ENCODE measurements around the gene WDR37. TPM values are rescaled to one million over a fixed set of nuclear protein-coding genes. Genes with fewer than 3 reads are reported as not detected.
A peak's percentile ranks its signal among the peaks of the same experiment; 100 is the strongest.
"Not testable (repeated sequence)": the region's sequence is repeated elsewhere in the genome, so short reads cannot be mapped to it uniquely, and the experiment has no call there.

Gene WDR37
- total RNA-seq, 2 experiments from 2014 or later, result 22.0 to 26.4 TPM

DNA sequence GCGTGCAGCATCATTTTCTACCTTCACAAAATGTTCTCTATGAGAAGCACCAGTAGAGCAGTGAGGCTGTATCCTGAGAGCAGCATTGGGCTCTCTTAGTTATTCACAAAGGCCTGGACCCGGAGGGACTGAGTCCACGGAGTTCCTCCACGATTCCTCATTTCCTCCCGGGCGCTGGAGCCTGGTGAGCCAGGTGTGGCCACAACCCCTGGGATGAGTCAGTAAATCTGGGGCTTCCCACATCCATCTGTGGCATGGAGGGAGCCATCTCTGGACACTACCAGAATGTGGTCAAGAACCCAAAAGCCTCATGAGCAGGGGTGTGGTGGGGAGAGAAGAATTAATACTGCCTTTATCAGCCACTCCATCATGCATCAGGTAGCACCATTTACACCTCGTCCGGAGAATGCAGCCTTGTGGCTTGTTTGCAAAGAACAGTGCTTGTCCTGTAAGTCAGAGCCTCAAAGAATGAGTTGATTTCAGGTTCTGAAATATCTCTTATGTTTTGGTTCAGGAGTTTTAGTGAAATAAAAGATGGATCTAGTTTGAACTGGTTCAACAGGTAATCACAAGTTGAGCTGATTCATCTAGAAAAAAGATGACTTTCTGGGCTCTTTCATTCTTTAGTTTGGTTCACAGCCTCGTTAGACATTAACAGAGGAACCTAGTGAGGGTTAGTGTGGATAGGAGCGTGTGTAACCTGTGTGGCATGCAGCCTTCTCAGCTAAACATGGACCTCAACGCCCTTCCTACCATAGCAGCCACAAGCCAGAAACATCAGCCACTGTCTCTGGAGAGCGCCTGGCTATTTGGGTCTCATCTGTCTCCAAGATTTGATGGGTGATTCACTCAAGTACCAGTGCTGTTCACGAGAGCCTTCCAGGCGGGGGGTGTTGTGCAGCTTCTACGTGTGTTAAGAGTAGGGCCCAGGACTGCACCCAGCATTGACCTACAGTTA is 95.2 kb downstream of the WDR37 start:
- DNase-seq (peak; percentile 37), ATAC-seq (no peak)
- Mint-ChIP-seq H3K4me3 (no peak overlapping the region), H3K36me3 (peaks cover 2% of the 10 kb centered on the region), H3K4me1 (peaks cover 5% of the 10 kb centered on the region), H3K9me3 (ENCODE audit: low read depth) (peaks cover 7% of the 10 kb centered on the region), H3K27ac (no peak overlapping the region), H3K27me3 (peaks cover 2% of the 10 kb centered on the region)
- CTCF ChIA-PET, result interaction anchor here (0.5 to 0.6 kb wide), 2 partner anchors 23 to 269 kb away, joined by 3 read pairs; no protein-coding TSS in a partner anchor

- DNase-seq, result peak; percentile 33
- Mint-ChIP-seq H3K9me3 (ENCODE audit: low read depth) (no peaks in the 10 kb centered on the region), H3K4me3 (no peak overlapping the region), H3K27ac (no peak overlapping the region), H3K36me3 (no peaks in the 10 kb centered on the region), H3K4me1 (peaks cover 5% of the 10 kb centered on the region), H3K27me3 (peaks cover 2% of the 10 kb centered on the region)
- no peak for ATAC-seq
- CTCF ChIA-PET, result interaction anchor here (0.6 kb wide), 1 partner anchor 268 kb away, joined by 3 read pairs; no protein-coding TSS in a partner anchor
Measured at GRCh38 chr10:1152386-1153250, 96.4 kb downstream of the WDR37 start.

DNA sequence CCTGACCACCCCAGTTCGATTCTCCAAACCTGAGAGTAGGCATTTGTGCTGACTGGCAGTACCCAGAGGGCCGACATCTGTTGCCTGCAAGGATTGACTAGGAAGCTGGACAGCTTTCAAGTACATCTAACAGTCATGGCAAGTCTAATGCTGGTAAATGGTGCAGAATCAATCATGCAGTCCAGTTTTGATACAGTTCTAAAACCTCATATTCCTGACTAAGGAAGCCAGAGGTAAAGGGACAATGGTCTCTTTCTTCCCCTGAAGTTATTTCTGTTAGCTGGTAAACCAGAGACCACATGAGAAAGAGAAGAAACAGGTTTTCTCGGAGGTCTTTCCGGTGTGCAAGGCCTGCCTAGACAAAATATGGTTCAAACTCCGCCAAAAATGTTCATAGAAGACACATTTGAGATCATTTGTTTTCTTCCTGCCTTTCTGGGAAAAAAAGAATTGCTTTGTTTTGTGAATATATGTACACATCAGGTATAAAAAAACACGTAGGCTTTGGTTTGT is 97.1 kb downstream of the WDR37 start:
- Mint-ChIP-seq H3K9me3 (ENCODE audit: low read depth) (no peaks in the 10 kb centered on the region), H3K27ac (no peak overlapping the region), H3K4me3 (no peak overlapping the region), H3K36me3 (no peaks in the 10 kb centered on the region), H3K27me3 (peaks cover 2% of the 10 kb centered on the region), H3K4me1 (peaks cover 5% of the 10 kb centered on the region)
- no peak for DNase-seq
- CTCF ChIA-PET, result no interaction called here
- ATAC-seq, result no peak

DNA sequence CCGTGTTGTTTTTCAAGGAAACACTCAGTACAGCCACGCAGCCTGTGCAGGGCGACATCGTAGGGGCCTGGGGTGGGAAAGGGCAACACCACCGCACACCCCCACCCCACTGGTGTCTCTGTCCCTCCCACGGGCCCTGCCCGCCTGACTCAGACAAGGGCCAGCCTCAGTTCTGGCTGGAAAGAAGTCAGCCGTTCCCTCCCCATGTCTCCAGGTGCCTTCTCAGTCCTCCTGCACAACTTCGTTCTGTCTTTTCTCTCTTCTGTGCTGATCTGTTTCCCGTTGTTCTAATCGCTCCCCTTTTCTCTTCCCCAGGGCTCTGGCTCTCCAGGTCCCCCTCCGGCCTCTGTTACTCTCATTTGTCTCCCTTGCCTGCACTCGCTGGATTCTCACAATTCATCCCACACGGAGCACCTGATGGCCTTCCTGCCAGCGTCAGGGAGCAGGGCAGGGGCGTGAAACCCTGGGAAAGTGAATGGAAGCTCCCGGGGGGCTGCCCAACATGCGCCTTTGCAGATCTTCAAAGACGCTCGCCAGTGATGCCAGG is 97.7 kb downstream of the WDR37 start:
- Mint-ChIP-seq H3K27ac (no peak overlapping the region), H3K4me1 (peaks cover 5% of the 10 kb centered on the region), H3K4me3 (no peak overlapping the region), H3K36me3 (no peaks in the 10 kb centered on the region), H3K27me3 (peaks cover 2% of the 10 kb centered on the region), H3K9me3 (ENCODE audit: low read depth) (no peaks in the 10 kb centered on the region)
- CTCF ChIA-PET, result no interaction called here
- DNase-seq, result peak; percentile 30
- no peak for ATAC-seq

GRCh38 chr10:1154531-1155295 is 98.5 kb downstream of the WDR37 start:
- ATAC-seq (no peak), DNase-seq (peak; percentile 23)
- Mint-ChIP-seq H3K4me1 (peaks cover 2% of the 10 kb centered on the region), H3K27ac (no peak overlapping the region), H3K27me3 (peaks cover 2% of the 10 kb centered on the region), H3K4me3 (no peak overlapping the region), H3K36me3 (no peaks in the 10 kb centered on the region), H3K9me3 (ENCODE audit: low read depth) (no peaks in the 10 kb centered on the region)
- CTCF ChIA-PET, result no interaction called here

- Mint-ChIP-seq H3K27ac (no peak overlapping the region), H3K27me3 (peaks cover 2% of the 10 kb centered on the region), H3K4me1 (no peaks in the 10 kb centered on the region), H3K4me3 (no peak overlapping the region), H3K36me3 (no peaks in the 10 kb centered on the region), H3K9me3 (ENCODE audit: low read depth) (no peaks in the 10 kb centered on the region)
- CTCF ChIA-PET, result no interaction called here
- DNase-seq (peak; percentile 14), ATAC-seq (no peak)
Measured at GRCh38 chr10:1155791-1156615, 99.8 kb downstream of the WDR37 start.

DNA sequence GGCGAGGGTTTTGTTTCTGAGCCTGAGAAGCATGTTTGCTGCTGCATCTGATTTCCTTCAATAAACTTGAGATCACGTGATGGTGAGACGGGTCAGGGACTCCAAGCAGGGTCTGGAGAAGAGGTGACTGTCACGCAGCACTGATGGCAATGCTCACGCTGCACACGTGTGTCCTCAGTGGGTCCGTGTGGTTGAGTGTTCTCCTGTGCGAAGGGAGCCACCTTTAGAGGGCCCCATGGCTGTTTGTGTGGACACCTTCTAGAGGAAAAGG is 100.4 kb downstream of the WDR37 start:
- Mint-ChIP-seq H3K27me3 (peaks cover 2% of the 10 kb centered on the region), H3K4me1 (no peaks in the 10 kb centered on the region), H3K9me3 (ENCODE audit: low read depth) (no peaks in the 10 kb centered on the region), H3K4me3 (no peak overlapping the region), H3K27ac (no peak overlapping the region), H3K36me3 (no peaks in the 10 kb centered on the region)
- peak; percentile 2 for DNase-seq
- CTCF ChIA-PET, result no interaction called here
- no peak for ATAC-seq

DNA sequence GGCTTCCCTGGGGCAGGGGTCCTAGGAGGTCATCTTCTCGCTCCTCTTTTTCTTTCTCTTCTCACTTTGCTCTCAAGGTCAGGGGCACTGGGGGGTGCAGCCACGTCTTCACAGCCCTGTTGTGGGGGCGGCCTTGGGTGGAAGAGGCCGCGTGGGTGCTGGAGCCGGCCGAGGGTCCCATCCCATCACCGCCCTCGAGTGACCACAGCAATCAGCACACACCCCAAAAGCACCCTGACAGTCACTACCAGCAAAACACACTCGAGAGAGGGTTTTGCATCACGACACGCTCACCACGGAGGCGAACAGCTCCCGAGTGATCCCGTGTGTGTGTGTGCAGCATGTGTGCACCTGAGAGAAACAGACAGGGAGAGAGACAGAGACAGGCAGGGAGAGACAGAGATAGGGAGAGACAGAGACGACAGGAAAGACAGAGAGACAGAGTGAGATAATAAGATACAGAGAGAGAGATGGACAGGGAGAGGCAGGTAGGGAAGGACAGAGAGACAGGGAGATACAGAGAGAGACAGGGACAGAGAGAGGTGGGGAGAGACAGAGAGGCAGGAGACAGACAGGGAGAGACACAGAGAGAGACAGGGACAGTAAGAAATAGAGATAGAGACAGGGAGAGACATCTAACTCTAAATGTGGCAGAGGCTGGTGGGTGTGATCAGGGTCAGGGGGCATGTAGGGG is 100.9 kb downstream of the WDR37 start:
- DNase-seq (peak; percentile 16), ATAC-seq (no peak)
- Mint-ChIP-seq H3K4me1 (no peaks in the 10 kb centered on the region), H3K36me3 (no peaks in the 10 kb centered on the region), H3K27ac (no peak overlapping the region), H3K27me3 (peaks cover 2% of the 10 kb centered on the region), H3K4me3 (no peak overlapping the region), H3K9me3 (ENCODE audit: low read depth) (no peaks in the 10 kb centered on the region)
- CTCF ChIA-PET, result no interaction called here

GRCh38 chr10:1157615-1157933 is 101.4 kb downstream of the WDR37 start:
- Mint-ChIP-seq H3K36me3 (no peaks in the 10 kb centered on the region), H3K4me3 (no peak overlapping the region), H3K4me1 (no peaks in the 10 kb centered on the region), H3K27me3 (peaks cover 2% of the 10 kb centered on the region), H3K27ac (no peak overlapping the region), H3K9me3 (ENCODE audit: low read depth) (no peaks in the 10 kb centered on the region)
- peak; percentile 8 for DNase-seq
- CTCF ChIA-PET, result no interaction called here
- no peak for ATAC-seq

GRCh38 chr10:1158066-1158465 is 101.9 kb downstream of the WDR37 start:
- Mint-ChIP-seq H3K36me3 (no peaks in the 10 kb centered on the region), H3K27me3 (peaks cover 2% of the 10 kb centered on the region), H3K9me3 (ENCODE audit: low read depth) (no peaks in the 10 kb centered on the region), H3K4me3 (no peak overlapping the region), H3K27ac (no peak overlapping the region), H3K4me1 (no peaks in the 10 kb centered on the region)
- no peak for DNase-seq
- CTCF ChIA-PET, result no interaction called here
- ATAC-seq, result no peak

- H3K27ac Mint-ChIP-seq; H3K27me3 Mint-ChIP-seq; H3K4me3 Mint-ChIP-seq; ATAC-seq; H3K9me3 Mint-ChIP-seq (ENCODE audit: low read depth); CTCF ChIA-PET; H3K4me1 Mint-ChIP-seq; H3K36me3 Mint-ChIP-seq: not testable (repeated sequence)
- DNase-seq, result peak; percentile 22
Measured at GRCh38 chr10:1158536-1158935, 102.4 kb downstream of the WDR37 start.
